Mesothelial cell of epicardium (in vitro differentiated cells): ENCODE results near the gene MCCD1. TPM values are rescaled to one million over a fixed set of nuclear protein-coding genes. Genes with fewer than 3 reads are reported as not detected.
"Not testable (repeated sequence)": the region's sequence is repeated elsewhere in the genome, so short reads cannot be mapped to it uniquely, and the experiment has no call there.

Experiments
- DNase-seq, 2 experiments: peaks; one replicate each; pipeline ENCODE4 v3.0.0; 2021; ENCODE audit warnings: low spot score in 2 of 2; ENCODE audit not compliant: unreplicated experiment in 2 of 2
- H3K27ac Mint-ChIP-seq: 2 replicates; pipeline ENCODE4 v1.8.0; 2021; ENCODE audit warnings: mixed read lengths
- H3K27me3 Mint-ChIP-seq: 2 replicates; pipeline ENCODE4 v1.8.0; 2021; ENCODE audit warnings: low read depth, mixed read lengths
- H3K36me3 Mint-ChIP-seq: 2 replicates; pipeline ENCODE4 v1.8.0; 2021; ENCODE audit warnings: mixed read lengths
- H3K4me1 Mint-ChIP-seq: 2 replicates; pipeline ENCODE4 v1.8.0; 2021; ENCODE audit warnings: mixed read lengths
- H3K4me3 Mint-ChIP-seq: 2 replicates; pipeline ENCODE4 v1.8.0; 2021; ENCODE audit warnings: mild to moderate bottlenecking, moderate library complexity, mixed read lengths
- H3K9me3 Mint-ChIP-seq: 2 replicates; pipeline ENCODE4 v1.8.0; 2021; ENCODE audit warnings: mixed read lengths
- CTCF ChIP-seq: fragments of 200-600 bp; sonication (generic); IDR thresholded peaks from one replicate; pipeline ENCODE4 v1.5.0; 2021; ENCODE audit warnings: antibody characterized with exemption; ENCODE audit not compliant: unreplicated experiment
- total RNA-seq: library from RNA; stranded (reverse); gene quantifications from 3 replicates; pipeline ENCODE4 v1.2.1, GENCODE V29; 2021

MCCD1 gene
- total RNA-seq, 1 donor from 2014 or later, result not detected

- Mint-ChIP-seq H3K4me1 (peaks cover 29% of the 10 kb centered on the region), H3K27me3 (no peaks in the 10 kb centered on the region), H3K27ac (peak overlapping the region; percentile 86), H3K9me3 (no peaks in the 10 kb centered on the region), H3K36me3 (peaks cover 13% of the 10 kb centered on the region), H3K4me3 (peak overlapping the region; percentile 83)
- TF ChIP-seq CTCF, result no peak
- DNase-seq, result no peak
Measured at GRCh38 chr6:31547727-31548543, 19.2 kb downstream of the MCCD1 start.

- Mint-ChIP-seq H3K36me3 (peaks cover 15% of the 10 kb centered on the region), H3K9me3 (no peaks in the 10 kb centered on the region), H3K27me3 (no peaks in the 10 kb centered on the region), H3K4me1 (peaks cover 26% of the 10 kb centered on the region), H3K27ac (peak overlapping the region; percentile 30), H3K4me3 (peak overlapping the region; percentile 83)
- TF ChIP-seq CTCF, result no peak
- DNase-seq, result no peak
Measured at GRCh38 chr6:31548544-31548873, 19.7 kb downstream of the MCCD1 start.

- H3K27ac Mint-ChIP-seq, DNase-seq, H3K9me3 Mint-ChIP-seq, H3K27me3 Mint-ChIP-seq, H3K4me3 Mint-ChIP-seq: not testable (repeated sequence)
- Mint-ChIP-seq H3K4me1 (peaks cover 22% of the 10 kb centered on the region), H3K36me3 (peaks cover 18% of the 10 kb centered on the region)
Measured at GRCh38 chr6:31551371-31551770, 22.6 kb downstream of the MCCD1 start.

GRCh38 chr6:31556307-31556706, 27.5 kb downstream of the MCCD1 start:
- no peak for DNase-seq
- TF ChIP-seq CTCF, result no peak
- no peaks in the 10 kb centered on the region for H3K27me3 Mint-ChIP-seq

GRCh38 chr6:31557443-31558317, 28.9 kb downstream of the MCCD1 start:
- Mint-ChIP-seq H3K9me3 (no peaks in the 10 kb centered on the region), H3K27me3 (no peaks in the 10 kb centered on the region), H3K27ac (no peak overlapping the region), H3K36me3 (peaks cover 11% of the 10 kb centered on the region), H3K4me1 (no peaks in the 10 kb centered on the region), H3K4me3 (no peak overlapping the region)
- no peak for DNase-seq
- no peak for TF ChIP-seq CTCF

More at GRCh38 chr6:31556307-31556706, 27.5 kb downstream of the MCCD1 start:
- Mint-ChIP-seq H3K4me3 (no peak overlapping the region), H3K9me3 (no peaks in the 10 kb centered on the region), H3K36me3 (peaks cover 12% of the 10 kb centered on the region), H3K4me1 (no peaks in the 10 kb centered on the region), H3K27ac (no peak overlapping the region)

- Mint-ChIP-seq H3K36me3 (peaks cover 10% of the 10 kb centered on the region), H3K27ac (no peak overlapping the region), H3K4me3 (no peak overlapping the region), H3K9me3 (no peaks in the 10 kb centered on the region), H3K27me3 (no peaks in the 10 kb centered on the region), H3K4me1 (no peaks in the 10 kb centered on the region)
- TF ChIP-seq CTCF, result no peak
- DNase-seq, result no peak
Measured at GRCh38 chr6:31558318-31558625, 29.5 kb downstream of the MCCD1 start.
